Eye (tissue), 1 donor: Measurements from ENCODE around the gene DNASE2.

Experiments
- DNase-seq: peaks from one replicate; pipeline ENCODE4 v3.0.0-alpha.2; 2015

DNASE2 gene

DNA sequence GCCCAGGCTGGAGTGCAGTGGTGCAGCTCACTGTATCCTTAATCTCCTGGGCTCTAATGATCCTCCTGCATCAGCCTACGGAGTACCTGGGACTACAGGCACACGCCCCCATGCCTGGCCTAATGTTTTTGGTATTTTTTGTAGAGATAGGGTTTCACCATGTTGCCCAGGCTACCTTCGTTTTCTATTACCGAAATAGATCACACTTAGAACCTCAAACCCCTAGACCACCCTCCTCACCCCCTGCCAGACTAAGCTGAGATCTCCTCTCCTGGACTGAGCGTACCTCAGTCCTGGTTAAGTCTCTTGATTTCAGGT, 5.4 kb upstream of the DNASE2 start:
- no peak for DNase-seq

DNA sequence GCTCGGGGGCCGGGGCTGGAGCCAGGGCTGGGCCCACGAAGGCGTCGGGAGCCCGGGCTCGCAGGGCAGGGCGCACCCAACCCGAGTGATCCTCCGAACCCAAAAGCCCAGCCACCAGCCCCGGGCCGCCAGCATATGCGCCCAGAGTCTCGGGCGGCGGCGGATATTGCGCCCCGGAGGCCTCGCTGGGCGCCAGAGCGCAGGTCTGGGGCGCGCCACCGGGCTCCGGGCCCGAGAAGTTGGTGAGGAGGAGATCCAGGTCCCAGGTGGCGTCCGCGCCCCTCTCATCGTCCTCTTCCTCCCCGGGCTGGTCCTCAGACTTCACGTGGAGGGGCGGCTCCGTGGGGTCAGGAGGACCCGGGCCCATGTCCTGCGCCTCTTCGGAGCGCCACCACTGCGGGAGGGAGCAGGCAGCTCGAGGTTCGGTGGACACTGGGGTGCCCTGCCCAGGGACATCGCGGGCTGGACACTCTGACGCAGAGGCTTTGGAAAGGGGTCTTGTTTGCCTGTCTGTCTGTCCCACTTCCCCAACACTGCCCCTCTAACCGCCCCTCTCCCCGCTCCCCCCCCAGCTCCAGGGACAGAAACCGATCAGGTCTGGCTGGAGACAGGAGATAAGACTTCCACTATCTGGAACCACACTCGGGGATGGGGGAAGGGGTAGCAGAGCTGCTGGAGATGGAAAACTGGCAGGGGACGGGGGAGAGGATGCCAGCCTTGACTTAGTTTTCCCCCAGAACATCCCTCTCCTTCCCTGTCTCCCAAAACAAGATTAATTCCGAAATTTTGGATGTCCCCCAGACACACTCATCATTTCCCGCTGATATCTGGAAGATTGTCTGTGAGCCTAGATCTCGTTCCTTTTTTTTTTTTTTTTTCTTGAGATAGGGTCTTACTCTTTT, 4.8 kb upstream of the DNASE2 start:
- no peak for DNase-seq

DNA sequence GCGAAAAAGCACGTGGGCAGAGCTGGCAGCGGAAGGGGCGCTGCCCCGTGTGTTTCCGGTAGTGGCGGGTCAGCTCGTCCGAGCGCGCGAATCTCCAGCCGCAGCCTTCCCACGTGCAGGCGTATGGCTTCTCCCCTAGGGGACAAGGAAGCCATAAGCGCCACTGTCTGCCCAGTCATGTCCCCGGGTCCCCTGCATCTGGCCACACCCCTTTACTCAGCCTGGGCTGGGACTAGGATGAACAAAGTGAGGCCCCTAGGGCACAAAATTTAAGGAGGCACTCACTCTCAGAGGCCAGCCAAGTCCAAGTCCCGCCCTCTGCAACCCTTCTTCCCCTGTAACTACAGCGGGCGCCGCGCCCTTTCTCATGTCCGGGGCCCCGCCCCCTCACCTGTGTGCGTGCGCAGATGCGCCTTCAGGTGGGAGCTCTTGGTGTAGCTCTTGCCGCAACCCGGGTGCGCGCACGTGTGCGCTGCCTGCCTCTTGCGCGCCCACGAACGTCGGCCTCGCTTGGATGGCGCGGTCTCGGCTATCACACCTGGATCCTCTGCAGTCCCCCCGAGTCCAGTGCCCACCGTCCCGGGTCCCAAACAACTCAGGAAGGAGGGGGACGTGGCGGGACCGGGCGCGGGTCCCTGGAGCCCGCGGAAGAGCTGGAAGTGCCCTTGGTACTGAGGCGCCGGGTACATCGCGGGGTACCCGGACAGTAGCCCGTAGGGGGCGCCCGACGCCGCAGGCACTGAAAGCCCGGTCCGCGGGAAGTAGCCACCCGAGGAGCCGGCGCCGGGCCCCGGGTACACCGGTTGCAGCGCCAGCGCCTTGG, 3.9 kb upstream of the DNASE2 start:
- DNase-seq, result peak; percentile 66

DNA sequence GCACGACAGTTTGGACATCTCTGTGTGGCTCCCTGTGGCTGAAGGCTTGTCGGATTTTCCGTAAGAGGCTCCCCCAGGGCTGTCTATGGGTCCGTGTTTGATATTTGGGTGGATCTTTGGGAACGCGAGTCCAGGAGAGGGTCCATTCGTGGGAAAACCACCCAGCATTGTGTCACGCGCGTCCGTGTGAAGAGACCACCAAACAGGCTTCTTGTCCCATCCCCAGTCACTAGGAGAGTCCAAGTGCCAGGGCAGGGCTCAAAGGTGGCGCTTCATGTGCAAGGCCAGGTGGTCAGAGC, 3.3 kb upstream of the DNASE2 start:
- no peak for DNase-seq

DNA sequence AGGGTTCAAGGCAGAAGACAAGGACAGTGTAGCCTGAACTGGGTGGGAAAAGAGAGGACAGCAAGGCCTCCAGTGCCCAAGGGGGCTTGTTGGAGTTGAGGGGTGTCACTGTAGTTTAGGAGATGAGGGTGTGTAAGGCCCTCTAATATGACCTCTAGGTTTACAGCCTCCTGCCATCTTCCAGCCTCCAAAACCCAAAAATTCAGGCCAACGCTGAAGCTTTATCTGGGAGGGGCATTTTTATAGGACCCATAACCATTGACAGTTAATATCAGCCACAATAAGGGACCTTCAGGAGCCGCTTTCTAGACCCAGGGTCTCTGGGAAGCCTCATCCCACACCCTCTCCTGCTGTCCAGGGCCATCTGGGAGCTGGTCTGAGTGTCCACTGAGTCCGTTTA, 3.0 kb upstream of the DNASE2 start:
- no peak for DNase-seq

DNA sequence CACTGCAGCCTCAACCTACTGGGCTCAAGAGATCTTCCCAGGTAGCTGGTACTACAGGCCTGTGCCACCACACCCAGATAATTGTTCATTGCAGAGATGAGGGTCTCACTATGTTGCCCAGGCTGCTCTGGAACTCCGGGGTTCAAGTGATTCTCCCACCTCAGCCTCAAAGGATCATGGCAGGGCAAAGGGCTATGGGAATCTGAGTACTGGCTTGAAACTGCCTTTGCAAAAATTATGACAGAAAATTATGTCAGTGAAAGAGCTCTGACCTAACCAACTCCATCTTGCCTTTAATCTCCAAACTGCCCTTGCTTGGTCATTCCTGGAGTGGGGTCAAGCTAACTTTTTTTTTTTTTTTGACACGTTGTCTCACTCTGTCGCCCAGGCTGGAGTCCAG, 1.3 kb upstream of the DNASE2 start:
- no peak for DNase-seq

DNA sequence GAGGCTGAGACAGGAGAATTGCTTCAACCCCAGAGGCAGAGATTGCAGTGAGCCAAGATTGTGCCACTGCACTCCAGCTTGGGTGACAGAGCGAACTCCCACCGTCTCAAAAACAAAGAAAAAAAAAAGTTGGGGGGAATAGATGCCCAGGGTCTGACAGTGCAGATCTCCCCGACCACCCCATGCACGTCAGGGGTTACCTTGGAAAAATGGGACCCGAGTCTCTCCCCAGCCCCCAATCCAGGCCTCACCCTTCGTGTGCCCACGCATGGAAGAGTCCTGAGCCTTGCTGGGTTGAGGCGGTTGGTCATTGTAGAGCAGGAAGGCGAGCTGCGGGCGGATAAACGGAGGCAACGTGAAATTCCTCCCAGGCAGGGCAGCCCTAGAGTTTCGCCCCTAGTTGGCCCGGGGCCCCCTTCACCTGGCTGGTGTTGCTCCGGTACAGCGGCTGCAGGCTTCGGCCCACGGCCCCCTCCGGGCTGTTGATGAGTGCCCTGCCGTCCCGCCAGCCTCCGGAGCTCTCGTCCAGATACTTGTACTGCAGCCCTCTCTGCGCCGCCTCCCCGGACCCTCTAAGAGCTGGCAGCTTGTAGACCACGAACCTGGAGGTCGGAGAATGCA, 588 bp downstream of the DNASE2 start:
- no peak for DNase-seq

DNA sequence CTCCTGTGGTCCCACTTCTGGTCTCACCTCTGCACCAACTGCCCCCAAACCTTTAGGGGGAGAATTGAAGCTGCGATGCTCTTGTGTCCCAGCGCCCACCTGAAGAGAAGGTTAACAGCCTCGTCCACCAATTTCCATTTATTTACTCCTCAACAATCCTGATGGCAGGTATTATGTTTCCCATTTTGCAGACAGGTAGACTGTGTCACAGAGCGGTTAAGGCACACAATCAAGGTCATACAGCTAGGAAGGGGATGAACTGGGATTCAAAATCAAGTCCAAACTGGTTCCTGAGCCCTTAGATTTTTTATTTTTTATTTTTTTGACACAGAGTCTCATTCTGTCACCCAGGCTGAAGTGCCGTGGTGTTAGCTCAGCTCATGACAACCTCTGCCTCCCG, 6.2 kb downstream of the DNASE2 start:
- no peak for DNase-seq

DNA sequence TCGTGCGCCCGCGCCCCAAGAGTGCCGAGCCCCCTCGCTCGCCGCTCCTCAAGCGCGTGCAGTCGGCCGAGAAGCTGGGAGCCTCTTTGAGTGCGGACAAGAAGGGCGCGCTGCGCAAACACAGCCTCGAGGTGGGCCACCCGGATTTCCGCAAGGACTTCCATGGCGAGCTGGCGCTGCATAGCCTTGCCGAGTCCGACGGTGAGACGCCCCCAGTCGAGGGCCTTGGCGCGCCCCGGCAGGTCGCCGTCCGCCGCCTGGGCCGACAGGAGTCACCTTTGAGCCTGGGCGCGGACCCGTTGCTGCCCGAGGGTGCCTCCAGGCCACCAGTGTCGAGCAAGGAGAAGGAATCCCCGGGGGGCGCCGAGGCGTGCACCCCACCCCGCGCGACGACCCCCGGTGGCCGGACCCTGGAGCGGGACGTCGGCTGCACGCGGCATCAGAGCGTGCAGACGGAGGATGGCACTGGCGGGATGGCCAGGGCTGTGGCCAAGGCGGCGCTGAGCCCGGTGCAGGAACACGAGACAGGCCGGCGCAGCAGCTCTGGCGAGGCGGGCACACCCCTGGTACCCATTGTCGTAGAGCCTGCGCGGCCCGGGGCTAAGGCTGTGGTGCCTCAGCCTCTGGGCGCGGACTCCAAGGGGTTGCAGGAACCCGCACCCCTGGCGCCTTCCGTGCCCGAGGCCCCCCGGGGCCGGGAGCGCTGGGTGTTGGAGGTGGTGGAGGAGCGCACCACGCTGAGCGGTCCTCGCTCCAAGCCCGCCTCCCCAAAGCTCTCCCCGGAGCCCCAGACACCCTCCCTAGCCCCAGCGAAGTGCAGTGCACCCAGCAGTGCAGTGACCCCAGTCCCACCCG, 7.1 kb downstream of the DNASE2 start:
- no peak for DNase-seq

DNA sequence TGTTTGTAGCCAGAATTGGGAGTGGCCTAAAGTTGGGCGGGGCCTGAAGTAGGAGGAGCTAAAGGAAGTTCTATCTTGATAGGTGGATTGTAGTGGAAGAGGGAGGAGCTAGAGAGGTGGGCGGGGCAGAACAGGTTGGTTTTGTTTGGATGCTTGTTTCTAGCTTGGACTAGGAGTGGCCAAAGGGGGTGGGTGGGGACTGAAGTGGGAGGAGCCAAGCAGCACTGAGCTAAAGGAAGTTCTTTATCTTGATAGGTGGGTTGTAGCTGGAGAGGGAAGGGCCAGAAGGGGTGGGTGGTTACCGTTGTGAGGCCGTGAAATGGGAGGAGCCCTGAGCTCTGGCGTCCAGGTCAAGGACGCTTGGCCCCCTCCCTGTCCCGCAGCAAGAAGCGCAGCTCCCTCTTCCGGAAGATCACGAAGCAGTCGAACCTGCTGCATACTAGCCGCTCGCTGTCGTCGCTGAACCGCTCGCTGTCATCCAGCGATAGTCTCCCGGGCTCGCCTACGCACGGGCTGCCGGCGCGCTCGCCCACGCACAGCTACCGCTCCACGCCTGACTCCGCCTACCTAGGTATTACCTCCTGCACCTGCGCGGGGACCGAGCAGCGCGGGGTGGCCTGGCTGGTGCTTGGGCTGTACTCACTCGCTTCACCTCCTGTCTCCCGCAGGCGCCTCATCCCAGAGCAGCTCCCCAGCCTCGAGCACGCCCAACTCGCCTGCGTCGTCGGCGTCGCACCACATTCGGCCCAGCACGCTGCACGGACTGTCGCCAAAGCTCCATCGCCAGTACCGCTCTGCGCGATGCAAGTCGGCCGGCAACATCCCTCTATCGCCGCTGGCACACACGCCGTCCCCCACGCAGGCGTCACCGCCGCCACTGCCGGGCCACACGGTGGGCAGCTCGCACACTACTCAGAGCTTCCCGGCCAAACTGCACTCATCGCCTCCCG, 8.0 kb downstream of the DNASE2 start:
- peak; percentile 46 for DNase-seq

DNA sequence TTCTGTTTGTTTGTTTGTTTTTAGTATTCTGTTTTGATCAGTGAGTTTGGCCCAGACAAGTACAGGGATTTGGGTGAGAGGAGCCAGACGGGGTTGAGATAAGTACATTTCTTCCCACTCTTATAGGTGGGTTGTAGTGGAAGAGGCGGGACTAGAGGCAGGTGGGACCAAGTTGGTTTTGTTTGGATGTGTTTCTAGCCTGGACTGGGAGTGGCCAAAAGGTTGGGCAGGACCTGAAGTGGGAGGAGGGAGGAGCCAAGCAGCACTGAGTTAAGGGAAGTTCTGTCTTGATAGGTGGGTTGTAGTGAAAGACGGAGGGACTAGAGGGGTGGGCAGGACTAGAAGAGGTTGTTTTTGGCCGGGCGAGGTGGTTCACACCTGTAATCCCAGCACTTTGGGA, 9.0 kb downstream of the DNASE2 start:
- DNase-seq, result no peak

DNA sequence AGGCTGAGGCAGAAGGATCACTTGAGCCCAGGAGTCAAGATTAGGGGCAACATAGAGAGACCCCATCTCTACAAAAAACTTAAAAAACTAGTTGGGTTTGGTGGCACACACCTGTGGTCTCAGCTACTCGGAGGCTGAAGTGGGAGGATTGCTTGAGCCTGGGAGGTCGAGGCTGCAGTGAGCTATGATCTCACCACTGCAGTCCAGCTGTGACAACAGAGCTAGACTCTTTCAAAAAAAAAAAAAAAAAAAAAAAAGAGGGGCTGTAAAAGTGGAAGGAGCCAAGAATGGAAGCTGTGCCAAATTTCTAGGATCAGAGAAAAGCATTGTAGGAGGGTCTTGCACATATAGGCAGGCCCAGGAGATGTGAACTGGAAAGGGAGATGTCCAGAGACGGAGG, 9.6 kb downstream of the DNASE2 start:
- no peak for DNase-seq

DNA sequence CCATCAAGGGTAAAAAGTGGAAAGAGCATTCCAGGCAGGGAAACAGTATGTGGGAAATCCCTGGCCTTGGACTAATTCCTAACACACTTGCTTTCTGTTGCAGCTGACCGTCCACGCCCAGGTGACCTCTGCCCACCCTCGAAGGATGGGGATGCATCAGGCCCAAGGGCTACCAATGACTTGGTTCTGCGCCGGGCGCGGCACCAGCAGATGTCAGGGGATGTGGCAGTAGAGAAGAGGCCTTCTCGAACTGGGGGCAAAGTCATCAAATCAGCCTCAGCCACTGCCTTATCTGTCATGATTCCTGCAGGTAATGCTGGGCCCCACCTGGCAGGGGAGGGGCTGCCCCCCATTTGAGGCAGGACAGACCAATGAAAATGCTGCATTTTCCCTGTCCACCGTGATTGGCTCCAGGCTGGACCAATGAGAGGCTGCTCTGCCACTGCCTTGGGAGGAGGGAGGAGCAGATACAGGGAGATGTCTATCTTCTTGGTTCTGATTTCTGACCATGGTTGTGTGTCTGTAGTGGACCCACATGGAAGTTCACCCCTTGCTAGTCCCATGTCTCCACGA, 12.6 kb downstream of the DNASE2 start:
- DNase-seq, result no peak

DNA sequence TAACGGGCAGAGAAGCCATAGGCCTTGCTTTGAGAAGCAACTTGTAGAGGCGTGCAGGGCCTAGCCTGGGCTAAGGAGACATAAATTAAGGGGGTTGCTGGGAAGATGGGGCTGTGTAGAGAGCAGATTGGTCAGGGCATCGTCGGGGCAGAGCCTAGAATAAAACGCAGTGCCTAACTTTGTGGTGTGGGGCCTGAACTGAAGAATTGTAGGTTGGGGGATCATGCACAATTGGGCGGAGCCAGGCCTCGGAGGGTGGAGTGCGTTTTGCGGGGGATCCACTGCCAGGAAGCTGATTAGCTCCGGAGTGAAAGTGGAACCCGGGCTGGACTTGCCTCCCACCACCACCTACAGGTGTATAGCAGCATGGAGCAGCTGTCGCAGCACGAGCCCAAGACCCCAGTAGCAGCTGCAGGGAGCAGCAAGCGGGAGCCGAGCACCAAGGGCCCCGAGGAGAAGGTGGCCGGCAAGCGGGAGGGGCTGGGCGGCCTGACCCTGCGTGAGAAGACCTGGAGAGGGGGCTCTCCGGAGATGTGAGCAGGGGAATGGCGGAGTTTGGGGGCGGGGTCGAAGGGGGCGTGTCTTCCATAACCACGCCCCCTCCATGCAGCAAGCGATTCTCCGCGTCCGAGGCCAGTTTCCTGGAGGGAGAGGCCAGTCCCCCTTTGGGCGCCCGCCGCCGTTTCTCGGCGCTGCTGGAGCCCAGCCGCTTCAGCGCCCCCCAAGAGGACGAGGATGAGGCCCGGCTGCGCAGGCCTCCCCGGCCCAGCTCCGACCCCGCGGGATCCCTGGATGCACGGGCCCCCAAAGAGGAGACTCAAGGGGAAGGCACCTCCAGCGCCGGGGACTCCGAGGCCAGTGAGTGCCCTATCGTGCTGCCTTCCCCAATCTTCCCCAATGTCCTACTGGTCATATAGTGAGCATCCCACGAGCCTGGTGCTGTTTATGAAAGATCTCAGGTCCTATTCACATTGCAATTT, 13.8 kb downstream of the DNASE2 start:
- DNase-seq, result peak; percentile 91

DNA sequence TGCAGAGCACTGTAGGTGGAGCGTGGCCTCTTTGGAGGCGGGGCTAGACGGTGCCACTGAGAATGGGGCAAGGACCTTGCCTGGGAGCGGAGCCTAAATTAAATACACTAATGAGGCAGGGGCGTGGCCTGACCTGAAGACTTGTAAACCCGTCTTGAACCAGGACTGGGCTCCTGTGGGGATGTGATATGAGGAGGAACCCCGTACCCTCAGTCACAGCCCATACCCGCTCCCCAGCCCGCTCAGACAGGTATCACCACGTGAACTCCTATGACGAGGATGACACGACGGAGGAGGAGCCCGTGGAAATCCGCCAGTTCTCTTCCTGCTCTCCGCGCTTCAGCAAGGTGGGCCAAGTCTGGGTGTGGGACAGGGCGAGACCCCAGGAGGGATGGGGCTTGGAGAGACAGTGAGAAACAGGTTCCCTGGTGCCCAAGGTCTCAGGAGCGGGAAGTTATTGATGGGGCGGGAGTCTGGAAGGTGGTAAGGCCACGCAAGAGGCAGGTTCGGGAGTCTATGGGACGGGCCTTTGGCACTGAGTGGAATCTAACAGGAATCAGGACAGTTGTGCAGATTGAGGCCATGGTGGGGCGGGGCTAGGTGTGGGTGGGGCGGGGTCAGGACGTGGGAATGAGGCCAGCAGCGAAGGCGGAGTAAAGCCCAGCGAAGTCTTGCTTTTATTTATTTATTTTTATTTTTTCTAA, 14.7 kb downstream of the DNASE2 start:
- DNase-seq, result no peak

DNA sequence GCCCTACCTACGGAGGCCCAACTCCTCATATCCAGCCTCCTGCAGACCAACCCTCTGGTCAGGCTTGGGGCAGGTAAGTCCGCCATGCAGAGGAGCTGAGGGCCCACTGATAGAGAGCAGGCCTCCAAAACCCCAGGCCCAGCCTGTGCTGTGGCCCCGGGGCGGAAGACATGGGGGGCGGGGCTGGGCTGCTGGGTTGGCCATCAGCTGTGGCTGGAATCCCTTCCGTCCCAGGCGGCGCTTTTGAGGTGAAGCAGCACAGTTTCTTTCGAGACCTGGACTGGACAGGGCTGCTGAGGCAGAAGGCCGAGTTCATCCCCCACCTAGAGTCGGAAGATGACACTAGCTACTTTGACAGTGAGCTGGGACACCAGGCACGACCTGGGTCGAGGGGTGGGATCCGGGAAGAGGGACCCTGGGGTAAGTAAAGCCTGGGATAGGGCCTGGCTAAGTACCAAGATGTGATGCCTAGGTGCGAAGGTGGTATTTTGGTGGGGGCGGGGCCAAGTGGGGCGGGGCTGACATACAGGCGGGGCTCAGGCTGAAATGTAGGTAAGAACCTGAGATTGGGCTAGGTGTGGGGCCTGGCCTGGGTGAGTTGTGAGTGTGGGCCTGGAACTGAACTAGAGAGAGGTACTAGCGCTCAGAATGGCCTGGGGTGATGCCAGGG, 15.4 kb downstream of the DNASE2 start:
- no peak for DNase-seq

DNA sequence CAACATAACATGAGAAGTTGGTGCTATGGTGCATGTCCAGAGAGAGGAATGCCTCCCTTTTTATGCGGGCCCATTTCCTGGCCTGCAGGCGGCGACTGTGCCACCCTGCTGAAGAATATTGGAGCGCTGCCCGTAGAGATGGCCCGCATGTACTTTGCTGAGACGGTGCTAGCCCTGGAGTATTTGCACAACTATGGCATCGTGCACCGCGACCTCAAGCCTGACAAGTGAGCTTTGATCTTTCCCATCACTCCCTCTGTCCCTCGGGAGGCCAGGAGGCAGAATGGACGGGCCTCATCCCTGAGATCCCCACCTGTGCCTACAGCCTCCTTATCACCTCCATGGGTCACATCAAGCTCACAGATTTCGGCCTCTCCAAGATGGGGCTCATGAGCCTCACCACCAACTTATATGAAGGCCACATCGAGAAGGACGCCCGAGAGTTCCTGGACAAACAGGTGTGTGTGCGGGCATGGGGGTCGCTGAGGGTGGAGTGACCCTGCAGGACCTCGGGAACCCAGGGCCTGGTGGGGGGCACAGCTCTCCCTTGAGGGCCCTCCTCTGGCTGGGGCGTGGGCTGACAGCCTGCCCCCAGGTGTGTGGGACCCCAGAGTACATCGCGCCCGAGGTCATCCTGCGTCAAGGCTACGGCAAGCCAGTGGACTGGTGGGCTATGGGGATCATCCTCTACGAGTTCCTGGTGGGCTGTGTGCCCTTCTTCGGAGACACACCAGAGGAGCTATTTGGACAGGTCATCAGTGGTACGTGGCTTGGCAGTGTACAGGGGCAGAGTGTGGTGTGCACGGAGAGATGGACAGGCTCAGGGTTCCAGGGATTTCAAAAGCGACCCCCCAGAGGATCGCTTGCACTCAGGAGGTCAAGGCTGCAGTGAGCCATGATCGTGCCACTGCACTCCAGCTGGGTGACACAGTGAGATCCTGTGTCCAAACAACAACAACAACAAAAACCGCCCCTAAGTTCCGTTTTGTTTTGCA, 16.2 kb downstream of the DNASE2 start:
- DNase-seq, result no peak

DNA sequence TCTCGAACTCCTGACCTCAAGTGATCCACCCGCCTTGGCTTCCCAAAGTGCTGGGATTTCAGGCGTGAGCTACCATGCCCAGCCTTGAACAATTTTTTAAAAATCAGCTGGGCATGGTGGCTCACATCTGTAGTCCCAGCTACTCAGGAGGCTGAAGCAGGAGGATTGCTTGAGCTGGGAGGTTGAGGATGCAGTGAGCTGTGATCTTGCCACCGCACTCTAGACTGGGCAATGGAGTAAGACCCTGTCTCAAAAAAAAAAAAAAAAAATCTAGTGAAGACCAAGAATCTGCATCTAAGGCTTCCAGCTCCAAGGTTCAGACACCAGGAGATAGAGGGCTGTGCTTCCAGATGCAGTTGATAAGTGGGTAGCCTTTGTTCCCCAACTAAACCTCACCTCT, 17.1 kb downstream of the DNASE2 start:
- no peak for DNase-seq
